IPS-11a (cell line): Measurements from ENCODE around the gene C16orf46.
"Not testable (repeated sequence)": the region's sequence is repeated elsewhere in the genome, so short reads cannot be mapped to it uniquely, and the experiment has no call there.

Experiments
- H3K4me3 ChIP-seq: one replicate; pipeline ENCODE4 v1.5.1; 2013; ENCODE audit warnings: low read depth, low read length, control low read depth

Gene C16orf46

GRCh38 chr16:81077076-81077940 is at the start of gene C16orf46:
Gene C16orf46 (minus strand): TSS chr16:81077238. CDS start chr16:81063955, 13,283 bp downstream.
- peak within 1 kb of the TSS; percentile 71 for H3K4me3 ChIP-seq

GRCh38 chr16:81123092-81123852 is 46.2 kb upstream of the C16orf46 start:
- no peak overlapping the region for H3K4me3 ChIP-seq

- no peak overlapping the region for H3K4me3 ChIP-seq
Observed at GRCh38 chr16:81121474-81121990, 44.5 kb upstream of the C16orf46 start.

- no peak overlapping the region for H3K4me3 ChIP-seq
Observed at GRCh38 chr16:81117436-81117835, 40.4 kb upstream of the C16orf46 start.

- H3K4me3 ChIP-seq, result no peak overlapping the region
Observed at GRCh38 chr16:81116285-81116684, 39.2 kb upstream of the C16orf46 start.

GRCh38 chr16:81112453-81112852 is 35.4 kb upstream of the C16orf46 start:
- no peak overlapping the region for H3K4me3 ChIP-seq

- not testable (repeated sequence) for H3K4me3 ChIP-seq
Observed at GRCh38 chr16:81109274-81109673, 32.2 kb upstream of the C16orf46 start.

- no peak overlapping the region for H3K4me3 ChIP-seq
Observed at GRCh38 chr16:81107511-81107910, 30.5 kb upstream of the C16orf46 start.

- H3K4me3 ChIP-seq, result no peak overlapping the region
Observed at GRCh38 chr16:81106826-81107503, 29.9 kb upstream of the C16orf46 start.

GRCh38 chr16:81105946-81106345 is 28.9 kb upstream of the C16orf46 start:
- no peak overlapping the region for H3K4me3 ChIP-seq

GRCh38 chr16:81101702-81102101 is 24.7 kb upstream of the C16orf46 start:
- no peak overlapping the region for H3K4me3 ChIP-seq

- no peak overlapping the region for H3K4me3 ChIP-seq
Observed at GRCh38 chr16:81099958-81100357, 22.9 kb upstream of the C16orf46 start.

GRCh38 chr16:81097230-81097629 is 20.2 kb upstream of the C16orf46 start:
- H3K4me3 ChIP-seq, result no peak overlapping the region

- no peak overlapping the region for H3K4me3 ChIP-seq
Observed at GRCh38 chr16:81096715-81097208, 19.7 kb upstream of the C16orf46 start.

- peak within 1 kb of the TSS; percentile 75 for H3K4me3 ChIP-seq
Observed at GRCh38 chr16:81095953-81096714, 19.1 kb upstream of the C16orf46 start, which contains the start of gene GCSH. Gene GCSH (minus strand): TSS chr16:81096395. CDS start chr16:81096278, 117 bp downstream.

GRCh38 chr16:81095653-81095952 is 18.6 kb upstream of the C16orf46 start:
- peak overlapping the region; percentile 75 for H3K4me3 ChIP-seq

GRCh38 chr16:81094771-81095251 is 17.8 kb upstream of the C16orf46 start:
- no peak overlapping the region for H3K4me3 ChIP-seq

- H3K4me3 ChIP-seq, result no peak overlapping the region
Observed at GRCh38 chr16:81088836-81089235, 11.8 kb upstream of the C16orf46 start.

- H3K4me3 ChIP-seq, result no peak overlapping the region
Observed at GRCh38 chr16:81081014-81081413, 4.0 kb upstream of the C16orf46 start.

GRCh38 chr16:81080233-81080632 is 3.2 kb upstream of the C16orf46 start:
- no peak overlapping the region for H3K4me3 ChIP-seq
